Rectal smooth muscle tissue (tissue), 1 donor: ENCODE measurements around the gene SLC34A1.
"Not testable (repeated sequence)": the region's sequence is repeated elsewhere in the genome, so short reads cannot be mapped to it uniquely, and the experiment has no call there.

Source experiments
- H3K27ac ChIP-seq: one replicate; pipeline ENCODE4 v1.7.0; 2013; ENCODE audit warnings: low read depth, low read length, inconsistent platforms
- H3K27me3 ChIP-seq: one replicate; pipeline ENCODE4 v1.7.0; 2013; ENCODE audit warnings: low read length; ENCODE audit not compliant: control insufficient read depth, insufficient read depth
- H3K36me3 ChIP-seq: one replicate; pipeline ENCODE4 v1.7.0; 2013; ENCODE audit warnings: low read length; ENCODE audit not compliant: control insufficient read depth, insufficient read depth
- H3K4me1 ChIP-seq: one replicate; pipeline ENCODE4 v1.7.0; 2013; ENCODE audit warnings: low read length; ENCODE audit not compliant: control insufficient read depth, insufficient read depth
- H3K4me3 ChIP-seq: one replicate; pipeline ENCODE4 v1.7.0; 2013; ENCODE audit warnings: low read length
- H3K9ac ChIP-seq: one replicate; pipeline ENCODE4 v1.7.0; 2013; ENCODE audit warnings: low read length

Gene SLC34A1

DNA sequence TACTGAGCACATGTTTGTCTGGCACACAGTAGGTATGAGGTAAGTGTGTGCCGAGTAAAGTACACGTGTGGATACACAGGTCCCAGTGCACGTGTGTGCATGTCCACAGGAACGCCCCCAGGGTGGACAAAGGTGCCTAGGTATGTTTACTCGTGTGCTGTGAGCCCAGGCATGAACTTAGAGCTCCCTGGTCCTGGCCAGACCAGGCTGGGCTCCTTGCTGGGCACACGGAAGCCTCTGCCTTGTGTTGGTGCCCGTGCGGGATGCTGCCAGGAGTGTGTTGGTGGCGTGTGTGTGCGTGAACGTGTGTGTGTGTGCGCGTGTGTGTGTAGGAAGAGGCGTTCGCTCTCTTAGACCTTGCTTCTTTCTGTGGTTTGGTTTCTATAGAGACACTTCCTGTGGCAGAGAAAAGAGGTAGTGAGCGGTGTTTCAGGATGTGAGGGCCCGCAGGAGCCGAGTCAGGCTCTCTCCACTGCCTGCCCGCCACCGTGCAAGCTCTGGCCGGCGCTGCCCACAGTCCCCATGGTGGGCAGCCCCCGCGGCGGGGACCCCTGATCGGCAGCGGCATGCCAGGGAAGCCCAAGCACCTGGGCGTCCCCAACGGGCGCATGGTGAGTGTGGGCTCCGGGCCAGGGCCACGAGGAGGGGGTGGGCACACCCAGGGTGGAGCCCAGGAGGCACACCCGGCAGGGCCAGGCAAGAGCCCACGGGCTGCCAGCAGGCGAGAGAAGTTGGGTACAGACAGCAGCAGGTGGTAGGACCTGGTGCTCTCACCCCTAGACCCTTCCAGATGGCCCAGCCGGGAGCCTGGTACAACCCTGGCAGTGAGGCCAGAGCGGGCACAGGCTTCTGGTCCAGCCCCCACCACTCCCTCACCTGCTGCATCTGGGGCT is 26.5 kb upstream of the SLC34A1 start, which contains the start of gene RGS14:
Gene RGS14 (plus strand): TSS at position 466 of the 893 bp plus-strand sequence. CDS start 101 bp downstream, at position 567.
- Histone ChIP-seq H3K4me3 (peak within 1 kb of the TSS; percentile 56), H3K27me3 (no peaks in the 10 kb centered on the region), H3K9ac (no peak within 1 kb of the TSS), H3K27ac (no peak within 1 kb of the TSS), H3K36me3 (no peaks in the 10 kb centered on the region), H3K4me1 (peaks cover under 1% of the 10 kb centered on the region)

DNA sequence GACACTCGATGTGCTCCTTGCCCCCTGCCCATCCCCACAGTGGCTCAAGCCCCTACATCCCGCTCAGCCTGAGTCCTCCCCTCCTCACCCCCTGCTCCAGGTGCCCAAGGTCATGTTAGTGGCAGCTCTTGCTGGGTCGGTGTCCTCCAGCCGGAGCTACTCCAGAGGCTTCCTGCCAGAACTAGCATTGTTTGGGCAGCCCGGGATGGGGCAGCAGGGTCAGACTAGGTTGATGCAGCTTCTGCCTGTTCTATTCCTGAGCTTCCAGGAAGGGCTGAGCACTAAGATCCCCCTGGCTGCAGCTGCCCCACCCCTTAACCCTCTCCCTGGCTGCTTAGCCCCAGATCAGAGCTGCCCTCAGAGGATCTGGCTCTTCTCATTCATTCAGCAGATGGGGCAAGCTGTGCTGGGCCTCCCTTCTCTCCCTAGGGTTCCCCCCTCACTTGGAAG is 25.8 kb upstream of the SLC34A1 start:
- Histone ChIP-seq H3K4me3 (peak overlapping the region; percentile 56), H3K27ac (no peak overlapping the region)

DNA sequence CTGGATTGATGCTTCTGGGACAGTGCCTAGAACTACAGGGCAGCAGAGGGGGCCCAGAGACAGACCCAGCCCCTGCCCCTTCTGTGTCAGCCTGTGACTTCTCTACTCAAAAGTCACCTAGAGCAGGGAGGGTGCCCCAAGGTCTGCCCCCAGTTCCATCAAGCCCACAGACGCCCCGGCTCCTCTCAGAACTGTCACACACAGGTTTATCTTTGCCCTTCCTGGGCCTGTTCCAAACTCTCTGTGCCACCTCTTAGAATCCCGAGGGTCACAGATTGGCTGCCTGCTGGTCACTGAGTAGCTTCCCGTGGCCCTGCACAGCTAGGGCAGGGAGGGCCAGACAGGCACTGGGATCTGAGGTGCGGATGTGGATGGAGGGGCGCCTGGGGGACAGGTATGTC is 24.8 kb upstream of the SLC34A1 start:
- Histone ChIP-seq H3K27me3 (no peaks in the 10 kb centered on the region), H3K9ac (no peak overlapping the region), H3K27ac (no peak overlapping the region), H3K4me3 (no peak overlapping the region), H3K4me1 (peaks cover 3% of the 10 kb centered on the region), H3K36me3 (no peaks in the 10 kb centered on the region)

More for the DNA sequence above, 25.8 kb upstream of the SLC34A1 start:
- no peaks in the 10 kb centered on the region for H3K27me3 ChIP-seq
- no peaks in the 10 kb centered on the region for H3K36me3 ChIP-seq
- H3K4me1 ChIP-seq: peaks cover 3% of the 10 kb centered on the region
- no peak overlapping the region for H3K9ac ChIP-seq

DNA sequence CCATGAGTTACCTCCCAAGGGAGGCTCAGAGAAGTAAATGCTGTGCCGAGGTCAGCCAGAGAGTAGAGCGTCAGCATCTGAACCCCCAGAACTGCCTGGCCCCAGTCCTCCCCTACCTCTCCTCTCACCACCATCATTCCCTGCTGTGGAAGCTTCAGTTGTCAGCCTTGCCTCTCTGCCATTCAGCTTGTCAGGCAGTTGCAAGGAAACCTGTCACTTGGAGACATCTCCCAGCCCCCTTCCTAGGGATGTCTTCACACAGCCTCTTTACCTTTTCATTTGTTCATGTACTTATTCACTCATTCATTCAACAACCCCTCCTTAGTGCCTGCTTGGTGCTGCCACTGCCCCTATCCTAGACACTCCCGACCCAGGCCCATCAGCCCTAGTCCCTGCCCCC is 24.4 kb upstream of the SLC34A1 start:
- Histone ChIP-seq H3K4me1 (peaks cover 3% of the 10 kb centered on the region), H3K27ac (no peak overlapping the region), H3K36me3 (no peaks in the 10 kb centered on the region), H3K9ac (no peak overlapping the region), H3K27me3 (no peaks in the 10 kb centered on the region), H3K4me3 (no peak overlapping the region)

DNA sequence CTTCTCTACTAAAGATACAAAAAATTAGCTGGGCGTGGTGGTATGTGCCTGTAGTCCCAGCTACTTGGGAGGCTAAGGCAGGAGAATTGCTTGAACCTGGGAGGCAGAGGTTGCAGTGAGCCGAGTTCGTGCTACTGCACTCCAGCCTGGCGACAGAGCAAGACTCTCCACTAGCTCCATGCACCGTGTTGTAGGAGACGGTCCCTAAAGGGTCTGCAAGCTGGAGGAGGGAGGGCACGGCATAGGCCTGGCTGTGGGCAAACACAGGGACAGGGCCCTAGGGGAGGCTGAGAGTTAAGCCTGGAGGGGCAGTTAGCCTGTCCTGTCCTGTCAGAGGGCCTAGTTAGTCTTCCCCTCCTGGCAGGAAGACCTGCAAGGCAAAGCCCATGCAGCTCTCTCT is 23.5 kb upstream of the SLC34A1 start:
- H3K27ac ChIP-seq, H3K36me3 ChIP-seq, H3K4me1 ChIP-seq, H3K27me3 ChIP-seq, H3K4me3 ChIP-seq, H3K9ac ChIP-seq: not testable (repeated sequence)

DNA sequence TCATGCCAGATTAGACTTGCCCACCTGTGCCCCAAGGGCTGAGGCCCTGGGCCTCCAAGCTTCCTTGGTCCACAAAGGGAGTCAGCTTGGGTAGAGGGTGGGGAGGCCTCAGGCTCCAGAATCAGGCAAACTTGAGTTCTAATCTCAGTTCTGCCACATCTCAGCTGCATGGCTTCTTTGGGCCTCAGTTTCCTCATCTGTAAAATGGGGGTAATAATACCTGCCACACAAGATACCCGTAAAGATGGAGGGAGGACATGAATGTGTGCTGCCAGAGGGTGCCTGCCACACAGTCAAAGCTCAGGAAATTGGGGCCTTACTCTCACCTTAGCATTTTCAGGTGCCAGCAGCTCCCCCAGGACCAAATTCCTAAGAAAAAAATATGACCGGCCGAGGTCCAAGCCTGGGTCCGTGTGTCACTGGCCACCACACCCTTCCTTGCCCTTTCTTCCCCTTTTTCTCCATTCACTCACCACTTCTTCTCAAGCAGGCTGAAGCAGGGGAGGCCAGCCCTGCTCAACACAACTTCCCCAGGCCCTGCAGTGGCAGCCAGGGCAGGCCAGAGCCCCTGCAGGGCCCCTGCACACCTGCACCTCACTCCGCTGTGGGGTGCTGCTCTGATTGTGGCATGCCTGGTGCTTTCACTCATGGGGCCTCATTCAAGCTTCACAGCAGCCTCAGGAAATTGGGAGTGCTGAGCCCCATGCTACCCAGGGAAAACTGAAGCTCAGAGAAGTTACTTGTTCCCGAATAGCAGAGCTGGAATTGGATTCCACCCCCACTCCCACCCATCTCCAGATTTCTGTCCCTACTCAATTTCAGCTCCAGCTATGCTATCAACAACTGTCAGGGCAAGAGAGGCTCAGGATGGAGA is 22.6 kb upstream of the SLC34A1 start:
- Histone ChIP-seq H3K27ac (no peak overlapping the region), H3K27me3 (no peaks in the 10 kb centered on the region), H3K4me3 (no peak overlapping the region), H3K4me1 (peaks cover 10% of the 10 kb centered on the region), H3K36me3 (no peaks in the 10 kb centered on the region), H3K9ac (no peak overlapping the region)

DNA sequence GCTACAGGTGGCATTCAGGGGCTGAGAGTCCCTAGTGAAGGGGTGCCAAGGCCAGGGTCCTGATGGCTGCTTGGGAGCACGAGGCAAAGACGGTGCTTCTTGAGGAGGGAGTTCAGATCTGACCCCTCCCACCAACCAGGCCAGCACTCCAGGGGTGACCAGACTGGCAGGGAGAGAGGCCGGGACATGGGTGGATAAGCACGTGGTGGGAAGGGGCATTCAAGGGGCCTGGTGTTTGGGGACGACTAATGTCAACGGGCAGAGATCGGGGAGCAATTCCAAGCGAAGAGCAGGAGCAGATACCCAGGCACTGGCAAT is 22.0 kb upstream of the SLC34A1 start:
- Histone ChIP-seq H3K4me1 (peaks cover 10% of the 10 kb centered on the region), H3K9ac (no peak overlapping the region), H3K4me3 (no peak overlapping the region), H3K36me3 (no peaks in the 10 kb centered on the region), H3K27ac (no peak overlapping the region), H3K27me3 (no peaks in the 10 kb centered on the region)

DNA sequence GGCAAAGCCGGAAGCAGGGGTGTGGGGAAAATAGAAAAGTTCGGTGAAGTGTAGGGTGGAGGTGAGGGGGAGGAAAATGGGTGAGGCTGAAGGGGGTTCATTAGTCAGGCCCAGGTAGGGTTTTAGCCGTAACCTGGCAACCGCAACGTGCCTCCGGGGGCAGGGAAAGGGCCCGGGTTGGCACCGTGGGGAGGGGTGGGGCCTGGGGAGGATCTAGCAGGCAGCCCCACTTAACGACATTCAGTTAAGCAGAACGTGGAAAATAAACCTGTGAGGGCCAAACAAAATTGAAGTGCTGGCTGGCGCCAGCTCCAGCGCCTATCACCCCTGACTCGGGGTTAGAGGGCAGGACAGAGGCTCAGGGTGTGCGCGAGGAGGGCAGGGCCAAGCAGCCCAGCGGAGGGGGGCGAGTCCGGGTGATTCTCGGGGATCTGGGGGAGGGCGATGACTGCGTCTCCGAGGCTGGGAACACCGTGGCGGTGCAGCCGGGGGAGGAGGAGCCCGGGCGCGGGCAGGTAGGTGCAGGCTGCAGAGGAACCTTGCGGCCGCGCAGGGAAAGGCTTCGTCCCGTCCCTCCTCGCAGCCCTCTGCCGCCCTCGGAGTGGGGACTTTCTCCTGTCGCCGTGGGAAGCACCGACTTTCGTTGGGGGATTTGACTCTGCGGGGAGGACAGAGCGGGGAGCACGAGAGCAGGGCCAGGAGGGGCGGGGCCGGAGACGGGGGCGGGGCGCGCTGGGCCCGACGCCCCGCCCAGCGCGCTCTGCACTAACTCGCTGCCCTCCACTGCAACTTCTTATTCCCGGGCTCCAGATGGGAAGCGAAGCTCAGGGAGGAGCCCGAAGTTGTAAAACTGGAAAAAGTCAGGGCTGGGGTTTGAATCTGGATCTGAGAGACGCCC is 21.4 kb upstream of the SLC34A1 start:
- Histone ChIP-seq H3K27me3 (no peaks in the 10 kb centered on the region), H3K36me3 (no peaks in the 10 kb centered on the region), H3K9ac (no peak overlapping the region), H3K4me3 (peak overlapping the region; percentile 68), H3K27ac (no peak overlapping the region), H3K4me1 (peaks cover 14% of the 10 kb centered on the region)

DNA sequence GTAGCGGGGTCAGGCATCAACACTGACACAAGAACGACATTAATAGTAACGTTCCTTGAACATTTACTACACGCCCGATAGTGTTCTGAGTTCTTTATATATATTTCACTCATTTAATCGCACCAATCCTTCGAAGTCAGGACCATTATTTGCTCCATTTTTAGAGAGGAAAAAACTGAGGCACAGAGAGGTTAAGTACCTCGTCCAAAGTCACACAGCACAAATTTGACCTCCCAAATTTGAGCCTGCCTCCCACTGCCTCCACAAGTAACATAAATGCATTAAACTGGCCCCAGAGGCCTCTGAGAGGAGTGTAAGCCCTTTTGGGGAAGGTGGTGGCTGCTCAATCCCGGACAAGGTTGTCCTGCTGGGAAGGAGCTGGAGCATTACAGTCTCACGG is 20.7 kb upstream of the SLC34A1 start:
- peaks cover 14% of the 10 kb centered on the region for H3K4me1 ChIP-seq
- peak overlapping the region; percentile 68 for H3K4me3 ChIP-seq
- H3K27me3 ChIP-seq: no peaks in the 10 kb centered on the region
- H3K36me3 ChIP-seq: peaks cover 3% of the 10 kb centered on the region
- no peak overlapping the region for H3K9ac ChIP-seq
- no peak overlapping the region for H3K27ac ChIP-seq

DNA sequence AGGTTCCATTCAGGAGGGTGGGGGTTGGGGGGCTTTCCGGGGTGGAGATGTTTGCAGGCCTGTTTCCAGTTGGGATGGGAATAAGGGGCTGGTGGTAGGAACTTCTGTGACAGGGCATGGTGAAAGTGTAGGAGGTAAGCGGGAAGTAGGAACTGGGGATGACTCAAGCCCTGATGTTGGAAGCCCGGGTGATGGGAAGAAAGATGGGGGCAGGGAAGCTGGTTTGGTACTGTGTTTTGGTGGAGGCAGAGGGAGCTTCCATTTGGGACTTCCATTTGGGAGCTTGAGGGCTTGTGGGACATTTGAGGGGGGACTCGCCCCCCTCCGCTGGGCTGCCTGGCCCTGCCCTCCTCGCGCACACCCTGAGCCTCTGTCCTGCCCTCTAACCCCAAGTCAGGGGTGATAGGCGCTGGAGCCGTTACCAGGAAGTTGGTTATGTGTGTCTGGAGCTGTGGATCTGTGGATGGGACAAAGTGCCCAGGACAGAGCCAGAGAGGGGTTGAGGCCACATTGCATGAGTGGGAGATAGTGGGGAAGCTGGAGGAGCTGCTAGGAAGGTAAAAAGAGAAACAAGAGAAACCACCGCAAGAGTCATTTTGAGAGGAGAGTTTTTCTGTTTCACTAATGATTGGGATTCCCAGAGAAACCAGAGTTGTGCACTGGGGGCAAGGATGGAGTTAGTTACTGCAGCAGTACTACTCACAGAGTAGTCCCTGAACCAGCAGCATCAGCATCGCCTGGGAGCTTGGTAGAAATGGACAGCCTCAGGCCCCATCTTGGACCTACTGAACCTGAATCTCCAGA is 19.9 kb upstream of the SLC34A1 start:
- H3K4me3 ChIP-seq: no peak overlapping the region
- no peaks in the 10 kb centered on the region for H3K27me3 ChIP-seq
- no peak overlapping the region for H3K27ac ChIP-seq
- H3K36me3 ChIP-seq: peaks cover 3% of the 10 kb centered on the region
- peaks cover 14% of the 10 kb centered on the region for H3K4me1 ChIP-seq
- H3K9ac ChIP-seq: no peak overlapping the region

DNA sequence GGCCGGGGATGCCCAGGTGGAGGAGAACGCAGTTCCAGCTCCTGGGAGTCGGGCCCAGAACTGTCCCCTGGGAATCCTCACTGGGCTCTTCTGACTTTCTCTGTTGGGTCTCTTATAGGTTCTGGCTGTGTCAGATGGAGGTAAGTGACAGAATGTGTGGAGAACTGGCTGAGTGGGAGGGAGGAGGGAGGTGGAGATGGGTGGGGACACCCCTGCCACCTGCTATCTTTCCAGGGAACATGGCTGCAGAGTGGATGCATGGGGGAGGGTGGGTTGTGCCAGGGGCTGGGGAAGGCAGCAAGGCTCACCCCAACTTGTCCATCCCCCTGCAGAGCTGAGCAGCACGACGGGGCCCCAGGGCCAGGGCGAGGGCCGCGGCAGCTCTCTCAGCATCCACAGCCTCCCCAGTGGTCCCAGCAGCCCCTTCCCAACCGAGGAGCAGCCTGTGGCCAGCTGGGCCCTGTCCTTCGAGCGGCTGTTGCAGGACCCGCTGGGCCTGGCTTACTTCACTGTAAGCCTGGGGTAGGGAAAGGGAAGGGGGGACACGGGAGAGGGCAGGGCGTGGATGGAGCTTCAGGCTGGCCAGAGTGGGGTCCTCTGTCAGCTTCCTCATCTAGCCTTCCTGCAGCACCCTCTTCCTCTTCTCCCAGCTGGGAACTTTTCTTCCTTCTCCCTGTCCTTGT is 18.2 kb upstream of the SLC34A1 start:
- Histone ChIP-seq H3K4me1 (peaks cover 14% of the 10 kb centered on the region), H3K9ac (peak overlapping the region; percentile 38), H3K4me3 (peak overlapping the region; percentile 65), H3K27me3 (no peaks in the 10 kb centered on the region), H3K36me3 (peaks cover 3% of the 10 kb centered on the region), H3K27ac (peak overlapping the region; percentile 98)
